WTC11 (cell line): ENCODE measurements around the gene U2SURP. TPM values are rescaled to one million over a fixed set of nuclear protein-coding genes. Genes with fewer than 3 reads are reported as not detected.

Source experiments
- ATAC-seq: fragments of 200-7000 bp; cut with Tn5 transposase; 2 replicates; pipeline ENCODE4 v1.10.0; 2021; ENCODE audit warnings: mild to moderate bottlenecking, moderate library complexity
- CTCF ChIA-PET: fragments of 300-600 bp; sonication (Branson Sonifier 250); formaldehyde crosslinking; loops from one replicate; lab custom pipeline; 2021; ENCODE audit warnings: antibody characterized with exemption; lab: Charles Lee
- POLR2A ChIA-PET: fragments of 350-600 bp; sonication (Branson Sonifier 250); formaldehyde crosslinking; loops from one replicate; lab custom pipeline; 2021; ENCODE audit warnings: antibody characterized with exemption; lab: Charles Lee
- DNase-seq: peaks from one replicate; pipeline ENCODE4 v3.0.0; 2021; ENCODE audit warnings: low spot score
- H3K27ac Mint-ChIP-seq: 2 replicates; pipeline ENCODE4 v1.8.0; 2021; ENCODE audit warnings: mixed read lengths
- H3K27me3 Mint-ChIP-seq: 2 replicates; pipeline ENCODE4 v1.8.0; 2021; ENCODE audit warnings: low read depth, mild to moderate bottlenecking, moderate library complexity, mixed read lengths
- H3K36me3 Mint-ChIP-seq: 2 replicates; pipeline ENCODE4 v1.8.0; 2021; ENCODE audit warnings: mixed read lengths
- H3K4me1 Mint-ChIP-seq: 2 replicates; pipeline ENCODE4 v1.8.0; 2022; ENCODE audit warnings: mixed read lengths
- H3K4me3 Mint-ChIP-seq: 2 replicates; pipeline ENCODE4 v1.8.0; 2021; ENCODE audit warnings: mild to moderate bottlenecking, moderate library complexity, mixed read lengths
- H3K9me3 Mint-ChIP-seq: 2 replicates; pipeline ENCODE4 v1.8.0; 2021; ENCODE audit warnings: mixed read lengths
- E2F4 ChIP-seq: sonication (generic); formaldehyde crosslinking; IDR thresholded peaks from 2 replicates; pipeline ENCODE4 v1.8.1; 2022; ENCODE audit warnings: low read depth, mild to moderate bottlenecking, moderate library complexity, missing genetic modification reagents, borderline replicate concordance
- FOXJ3 ChIP-seq: sonication (generic); formaldehyde crosslinking; IDR thresholded peaks from 2 replicates; pipeline ENCODE4 v1.9.0; 2021; ENCODE audit warnings: missing genetic modification reagents, mild to moderate bottlenecking, borderline replicate concordance
- FOXK1 ChIP-seq: sonication (generic); formaldehyde crosslinking; IDR thresholded peaks from 2 replicates; pipeline ENCODE4 v1.8.0; 2022; ENCODE audit warnings: mild to moderate bottlenecking, moderate library complexity, missing genetic modification reagents
- FOXP4 ChIP-seq: sonication (generic); formaldehyde crosslinking; IDR thresholded peaks from 2 replicates; pipeline ENCODE4 v1.8.0; 2022; ENCODE audit warnings: mild to moderate bottlenecking, missing genetic modification reagents
- KAT7 ChIP-seq: sonication (generic); formaldehyde crosslinking; IDR thresholded peaks from 2 replicates; pipeline ENCODE4 v1.8.1; 2023; ENCODE audit warnings: missing genetic modification reagents, mild to moderate bottlenecking, borderline replicate concordance
- NFE2L1 ChIP-seq: sonication (generic); formaldehyde crosslinking; IDR thresholded peaks from 2 replicates; pipeline ENCODE4 v1.8.1; 2023; ENCODE audit warnings: missing genetic modification reagents
- NR1H2 ChIP-seq: sonication (generic); formaldehyde crosslinking; IDR thresholded peaks from 2 replicates; pipeline ENCODE4 v1.9.0; 2021; ENCODE audit warnings: mild to moderate bottlenecking, moderate library complexity, missing genetic modification reagents
- PRDM15 ChIP-seq: sonication (generic); formaldehyde crosslinking; IDR thresholded peaks from 2 replicates; pipeline ENCODE4 v1.8.0; 2022; ENCODE audit warnings: missing genetic modification reagents
- SOX15 ChIP-seq: fragments of 250-450 bp; sonication (Bioruptor Pico); IDR thresholded peaks from 2 replicates; pipeline ENCODE4 v1.9.0; 2021; ENCODE audit warnings: mild to moderate bottlenecking
- STAT6 ChIP-seq: sonication (generic); formaldehyde crosslinking; conservative IDR thresholded peaks from 2 replicates; pipeline ENCODE4 v1.8.1; 2023; ENCODE audit warnings: mild to moderate bottlenecking, low read depth, missing genetic modification reagents, moderate library complexity
- TCF7 ChIP-seq: sonication (generic); formaldehyde crosslinking; IDR thresholded peaks from 2 replicates; pipeline ENCODE4 v1.8.0; 2022; ENCODE audit warnings: mild to moderate bottlenecking, low read depth, missing genetic modification reagents, moderate library complexity
- TEAD1 ChIP-seq: sonication (generic); formaldehyde crosslinking; IDR thresholded peaks from 2 replicates; pipeline ENCODE4 v1.8.0; 2022; ENCODE audit warnings: mild to moderate bottlenecking, missing genetic modification reagents
- TEAD4 ChIP-seq: sonication (generic); formaldehyde crosslinking; IDR thresholded peaks from 2 replicates; pipeline ENCODE4 v1.8.0; 2022; ENCODE audit warnings: mild to moderate bottlenecking, missing genetic modification reagents
- TP53 ChIP-seq: sonication (generic); formaldehyde crosslinking; IDR thresholded peaks from 2 replicates; pipeline ENCODE4 v1.8.1; 2023; ENCODE audit warnings: mild to moderate bottlenecking, missing genetic modification reagents
- ZBTB21 ChIP-seq: sonication (generic); formaldehyde crosslinking; IDR thresholded peaks from 2 replicates; pipeline ENCODE4 v1.8.1; 2023; ENCODE audit warnings: mild to moderate bottlenecking, missing genetic modification reagents, borderline replicate concordance
- ZBTB43 ChIP-seq: sonication (generic); formaldehyde crosslinking; IDR thresholded peaks from 2 replicates; pipeline ENCODE4 v1.8.1; 2023; ENCODE audit warnings: mild to moderate bottlenecking, missing genetic modification reagents
- ZNF121 ChIP-seq: sonication (generic); formaldehyde crosslinking; IDR thresholded peaks from 2 replicates; pipeline ENCODE4 v1.8.0; 2023; ENCODE audit warnings: missing genetic modification reagents
- ZNF317 ChIP-seq: sonication (generic); formaldehyde crosslinking; IDR thresholded peaks from 2 replicates; pipeline ENCODE4 v1.8.1; 2023; ENCODE audit warnings: low read depth, mild to moderate bottlenecking, moderate library complexity, missing genetic modification reagents, borderline replicate concordance
- ZNF396 ChIP-seq: fragments of 250-450 bp; sonication (Bioruptor Pico); IDR thresholded peaks from 2 replicates; pipeline ENCODE4 v1.8.0; 2021; ENCODE audit warnings: mild to moderate bottlenecking, moderate library complexity, borderline replicate concordance
- ZNF671 ChIP-seq: fragments of 250-450 bp; sonication (Bioruptor Pico); IDR thresholded peaks from 2 replicates; pipeline ENCODE4 v1.8.0; 2021; ENCODE audit warnings: mild to moderate bottlenecking
- total RNA-seq: library from RNA; stranded (reverse); gene quantifications from 3 replicates; pipeline ENCODE4 v1.2.3, GENCODE V29; 2021

Gene U2SURP
- total RNA-seq, 1 experiment from 2014 or later = 133 TPM

- no peak for TF ChIP-seq STAT6
- no peak for TF ChIP-seq ZBTB43 (CRISPR knock-in tag)
- no peak for TF ChIP-seq ZNF317 (CRISPR knock-in tag)
- TF ChIP-seq TP53 (CRISPR knock-in tag) = no peak
- no peak for TF ChIP-seq TEAD1 (CRISPR knock-in tag)
- TF ChIP-seq, all 79 proteins: peak for 0
These were observed 39.8 kb upstream of the U2SURP start (continued) for GRCh38 chr3:142961539-142961938.

- DNase-seq (no peak), ATAC-seq (no peak)
- CTCF ChIA-PET = interaction anchor here (1.1 to 4.5 kb wide), 4 partner anchors 13 to 133 kb away, joined by 3 to 26 read pairs (median 4); no protein-coding TSS in a partner anchor
- Mint-ChIP-seq H3K36me3 (peaks cover 3% of the 10 kb centered on the region; the same call in 1 of the 2 replicates), H3K27me3 (peaks cover 52% of the 10 kb centered on the region), H3K4me1 (peaks cover 15% of the 10 kb centered on the region), H3K27ac (no peak overlapping the region), H3K4me3 (peak overlapping the region; percentile 90), H3K9me3 (no peaks in the 10 kb centered on the region)
- POLR2A ChIA-PET = interaction anchor here (0.6 kb wide), 1 partner anchor 21 kb away, joined by 3 read pairs; no protein-coding TSS in a partner anchor
- 0 out of 2 replicates have a peak, but pooled peaks have one; percentile 28 for TF ChIP-seq E2F4 (CRISPR knock-in tag)
- TF ChIP-seq FOXJ3 = no peak
These were observed 39.2 kb upstream of the U2SURP start for GRCh38 chr3:142962175-142962519.

- CTCF ChIA-PET = interaction anchor here (1.1 to 4.5 kb wide), 4 partner anchors 12 to 134 kb away, joined by 3 to 26 read pairs (median 4); no protein-coding TSS in a partner anchor
- POLR2A ChIA-PET = interaction anchor here (0.6 kb wide), 1 partner anchor 20 kb away, joined by 3 read pairs; no protein-coding TSS in a partner anchor
- Mint-ChIP-seq H3K4me3 (peak overlapping the region; percentile 90), H3K27me3 (peaks cover 52% of the 10 kb centered on the region), H3K4me1 (peaks cover 15% of the 10 kb centered on the region), H3K9me3 (no peaks in the 10 kb centered on the region), H3K27ac (no peak overlapping the region), H3K36me3 (peaks cover 3% of the 10 kb centered on the region; the same call in 1 of the 2 replicates)
- DNase-seq (peak; percentile 45), ATAC-seq (peak; percentile 50)
- TF ChIP-seq KAT7 (CRISPR knock-in tag) (no peak), TCF7 (CRISPR knock-in tag) (no peak), FOXK1 (peak; percentile 60), NFE2L1 (peak; percentile 2; the same call in 1 of the 2 replicates), ZNF121 (CRISPR knock-in tag) (0 out of 2 replicates have a peak, but pooled peaks have one; percentile 32), ZNF396 (CRISPR knock-in tag) (no peak), NR1H2 (CRISPR knock-in tag) (no peak), FOXP4 (CRISPR knock-in tag) (peak; percentile 82), ZBTB21 (peak; percentile 78; the same call in 1 of the 2 replicates), E2F4 (CRISPR knock-in tag) (peak; percentile 2; the same call in 1 of the 2 replicates), TEAD4 (CRISPR knock-in tag) (no peak), ZNF671 (CRISPR knock-in tag) (no peak), SOX15 (CRISPR knock-in tag) (no peak), PRDM15 (CRISPR knock-in tag) (peak; percentile 32)
These were observed 38.7 kb upstream of the U2SURP start for GRCh38 chr3:142962520-142963233.
